Stimulated activated CD4-positive, alpha-beta T cell treated with anti-CD3 and anti-CD28 coated beads, Interleukin-15, amount 100 ng/mL, for 48 hours (primary cell): ENCODE data around the gene SERPINA7.
"Not testable (repeated sequence)": the region's sequence is repeated elsewhere in the genome, so short reads cannot be mapped to it uniquely, and the experiment has no call there.

Experiments used
- DNase-seq, 2 donors: peaks; one replicate each; pipeline ENCODE4 v3.0.0-alpha.2; 2020; ENCODE audit warnings: low read depth in 2 of 2

SERPINA7 gene

GRCh38 chrX:106038625-106039024 lies at the start of gene SERPINA7:
SERPINA7 (minus strand) TSS chrX:106038727; CDS start chrX:106037058, 1,669 bp downstream.
- no peak for DNase-seq

GRCh38 chrX:106069048-106069447 lies 30.5 kb upstream of the SERPINA7 start:
- no peak for DNase-seq

GRCh38 chrX:106050054-106050453 lies 11.5 kb upstream of the SERPINA7 start:
- no peak for DNase-seq

- no peak for DNase-seq
Measured at GRCh38 chrX:106042296-106042695, 3.8 kb upstream of the SERPINA7 start.

- DNase-seq: no peak
Measured at GRCh38 chrX:106040861-106041260, 2.3 kb upstream of the SERPINA7 start.

- no peak for DNase-seq
Measured at GRCh38 chrX:106039920-106040319, 1.4 kb upstream of the SERPINA7 start.

- no peak for DNase-seq
Measured at GRCh38 chrX:106037835-106038473, 573 bp downstream of the SERPINA7 start.

- DNase-seq: no peak
Measured at GRCh38 chrX:106036716-106037115, 1.8 kb downstream of the SERPINA7 start.

GRCh38 chrX:106035064-106035463 lies 3.5 kb downstream of the SERPINA7 start:
- no peak for DNase-seq

GRCh38 chrX:106023947-106024346 lies 14.6 kb downstream of the SERPINA7 start:
- no peak for DNase-seq

GRCh38 chrX:106022238-106022637 lies 16.3 kb downstream of the SERPINA7 start:
- no peak for DNase-seq

GRCh38 chrX:106014119-106014775 lies 24.3 kb downstream of the SERPINA7 start:
- DNase-seq: no peak

GRCh38 chrX:106009145-106009544 lies 29.4 kb downstream of the SERPINA7 start:
- DNase-seq: no peak

- DNase-seq: no peak
Measured at GRCh38 chrX:106007815-106008214, 30.7 kb downstream of the SERPINA7 start.

- no peak for DNase-seq
Measured at GRCh38 chrX:106005684-106006083, 32.8 kb downstream of the SERPINA7 start.

- not testable (repeated sequence) for DNase-seq
Measured at GRCh38 chrX:106000609-106001008, 37.9 kb downstream of the SERPINA7 start.

- no peak for DNase-seq
Measured at GRCh38 chrX:106000203-106000602, 38.3 kb downstream of the SERPINA7 start.

- DNase-seq: no peak
Measured at GRCh38 chrX:105999294-105999693, 39.2 kb downstream of the SERPINA7 start.

- DNase-seq: not testable (repeated sequence)
Measured at GRCh38 chrX:105988487-105988886, 50.0 kb downstream of the SERPINA7 start.
